HepG2 (cell line): ENCODE data around the gene BAHD1. TPM values are rescaled to one million over a fixed set of nuclear protein-coding genes. Genes with fewer than 3 reads are reported as not detected.

Experiments
- CCAR2 ChIP-seq: fragments of 200-400 bp; formaldehyde crosslinking; optimal IDR thresholded peaks from 2 replicates; pipeline ENCODE3; 2018; ENCODE audit warnings: low read depth, mild to moderate bottlenecking, low read length, moderate library complexity
- DPF2 ChIP-seq: sonication (generic); formaldehyde crosslinking; IDR thresholded peaks from 2 replicates; pipeline ENCODE4 v1.4.0; 2020; ENCODE audit warnings: mild to moderate bottlenecking, low read depth, missing genetic modification reagents, borderline replicate concordance
- ELF4 ChIP-seq: sonication (generic); formaldehyde crosslinking; IDR thresholded peaks from 2 replicates; pipeline ENCODE4 v1.5.0; 2020; ENCODE audit warnings: missing genetic modification reagents, mild to moderate bottlenecking, moderate library complexity, borderline replicate concordance
- GPN1 ChIP-seq: sonication (generic); formaldehyde crosslinking; IDR thresholded peaks from 2 replicates; pipeline ENCODE4 v1.5.1; 2020; ENCODE audit warnings: missing genetic modification reagents, borderline replicate concordance
- MBD4 ChIP-seq: IDR thresholded peaks from 2 replicates; pipeline ENCODE4 v1.6.1; 2012; ENCODE audit warnings: low read length, inconsistent platforms, borderline replicate concordance
- MYC ChIP-seq: sonication (generic); formaldehyde crosslinking; IDR thresholded peaks from 2 replicates; pipeline ENCODE4 v1.9.0; 2021; ENCODE audit warnings: missing genetic modification reagents, borderline replicate concordance
- NFKB2 ChIP-seq: sonication (generic); formaldehyde crosslinking; IDR thresholded peaks from 2 replicates; pipeline ENCODE4 v1.4.0; 2020; ENCODE audit warnings: missing genetic modification reagents, borderline replicate concordance
- ZNF10 ChIP-seq: sonication (generic); formaldehyde crosslinking; IDR thresholded peaks from 2 replicates; pipeline ENCODE4 v1.4.0; 2020; ENCODE audit warnings: mild to moderate bottlenecking, low read depth, missing genetic modification reagents, borderline replicate concordance
- ZNF567 ChIP-seq: sonication (generic); formaldehyde crosslinking; IDR thresholded peaks from 2 replicates; pipeline ENCODE4 v1.8.1; 2023; ENCODE audit warnings: mild to moderate bottlenecking, missing genetic modification reagents, borderline replicate concordance
- ZNF7 ChIP-seq: IDR thresholded peaks from 2 replicates; pipeline ENCODE4 v1.6.1; 2016; ENCODE audit warnings: missing biosample characterization, missing genetic modification reagents
- ZNF709 ChIP-seq: sonication (generic); formaldehyde crosslinking; IDR thresholded peaks from 2 replicates; pipeline ENCODE4 v1.5.0; 2020; ENCODE audit warnings: mild to moderate bottlenecking, missing genetic modification reagents
- ZNF75D ChIP-seq: sonication (generic); formaldehyde crosslinking; IDR thresholded peaks from 2 replicates; pipeline ENCODE4 v1.8.1; 2023; ENCODE audit warnings: missing genetic modification reagents, mild to moderate bottlenecking, borderline replicate concordance
- ZNF766 ChIP-seq: sonication (generic); formaldehyde crosslinking; IDR thresholded peaks from 2 replicates; pipeline ENCODE4 v1.5.0; 2020; ENCODE audit warnings: missing genetic modification reagents, borderline replicate concordance
- polyA plus RNA-seq, 8 experiments: library from polyadenylated mRNA; depleted of rRNA in 3 of 8; stranded (reverse) in 7 of 8; unstranded in 1 of 8; fragments of >200 nt; fragmentation: Illumina TruSeq in 4 of 8; extraction: Trizol in 4 of 8; gene quantifications; 2 replicates each; pipeline versions ENCODE4 v1.2.1 to v1.2.3, GENCODE V29; 2011 to 2016; ENCODE audit warnings: low read depth in 4 of 8, missing spikeins in 1 of 8, mixed read lengths in 1 of 8; ENCODE audit not compliant: insufficient read depth in 1 of 8
- total RNA-seq, 5 experiments: library from RNA; depleted of rRNA; stranded (reverse); fragments of >200 nt; fragmentation: Illumina TruSeq; extraction: Trizol; gene quantifications; 2 replicates each; pipeline ENCODE4 v1.2.3, GENCODE V29; 2016; ENCODE audit warnings: low read depth in 1 of 5
- TF ChIP-seq, protein P1 (sequence below): sonication (generic); formaldehyde crosslinking; IDR thresholded peaks from 2 replicates; pipeline ENCODE4 v1.5.1; 2020; ENCODE audit warnings: mild to moderate bottlenecking, missing genetic modification reagents, moderate library complexity
- TF ChIP-seq, protein P2 (sequence below): IDR thresholded peaks from 2 replicates; pipeline ENCODE4 v1.6.1; 2016; ENCODE audit warnings: mild to moderate bottlenecking, missing biosample characterization, missing genetic modification reagents
- TF ChIP-seq, protein P3 (sequence below): IDR thresholded peaks from 2 replicates; pipeline ENCODE4 v1.6.1; 2016; ENCODE audit warnings: low read depth, missing genetic modification reagents, missing compliant biosample characterization
- TF ChIP-seq, protein P4 (sequence below): sonication (generic); formaldehyde crosslinking; IDR thresholded peaks from 2 replicates; pipeline ENCODE4 v1.8.1; 2023; ENCODE audit warnings: missing genetic modification reagents, inconsistent platforms, borderline replicate concordance

Gene BAHD1
- total and polyA plus RNA-seq, 2 of the 13 experiments (the other 11 are each of a cell fraction or from before 2014, with no cell fraction given): 3.3 to 8.7 TPM

DNA sequence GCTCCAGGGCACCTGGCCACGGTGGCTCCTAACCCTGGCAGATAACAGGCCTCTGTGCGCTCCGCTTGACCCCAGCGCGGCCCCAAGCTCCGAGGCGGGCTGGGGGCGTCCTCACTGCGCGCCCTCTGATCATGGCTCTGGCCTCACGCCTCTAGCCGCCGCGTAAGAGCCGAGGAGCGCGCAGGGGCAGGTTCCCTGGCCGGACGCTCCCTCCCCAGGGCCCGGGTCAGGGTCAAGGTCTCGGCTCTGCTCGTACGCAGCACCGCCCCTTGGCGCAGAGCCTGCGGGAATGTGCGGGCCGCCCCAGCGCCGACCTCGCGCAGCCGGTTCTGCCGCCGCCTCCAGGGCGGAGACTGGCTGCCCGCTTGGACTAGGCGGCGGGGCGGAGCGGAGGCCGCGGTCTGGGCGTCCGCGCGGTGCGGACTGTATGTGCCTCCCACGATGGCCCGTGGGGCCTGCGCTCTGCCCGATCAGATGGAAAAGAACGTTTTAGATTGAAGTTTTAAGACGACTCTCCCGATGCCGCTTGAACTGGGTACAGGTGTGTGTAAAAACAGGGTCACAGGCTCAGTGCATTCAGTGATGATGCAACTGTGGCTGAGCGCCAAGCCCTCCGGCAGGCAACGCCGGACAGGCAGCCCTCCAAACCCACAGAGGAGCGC is 70.8 kb downstream of the BAHD1 start (continued):
- TF ChIP-seq ZNF709 (CRISPR knock-in tag) (no peak), ZNF7 (CRISPR knock-in tag) (no peak), MBD4 (no peak), CCAR2 (no peak), ZNF75D (CRISPR knock-in tag) (no peak), ZNF766 (CRISPR knock-in tag) (peak; percentile 74; the same call in 1 of the 2 replicates), ELF4 (CRISPR knock-in tag) (no peak), ZNF10 (no peak), DPF2 (peak; percentile 62; the same call in 1 of the 2 replicates), ZNF567 (CRISPR knock-in tag) (peak; percentile 94; the same call in 1 of the 2 replicates), GPN1 (no peak), MYC (CRISPR knock-in tag) (peak; percentile 73; the same call in 1 of the 2 replicates), NFKB2 (peak; percentile 73; the same call in 1 of the 2 replicates)
- TF ChIP-seq, protein P1, sequence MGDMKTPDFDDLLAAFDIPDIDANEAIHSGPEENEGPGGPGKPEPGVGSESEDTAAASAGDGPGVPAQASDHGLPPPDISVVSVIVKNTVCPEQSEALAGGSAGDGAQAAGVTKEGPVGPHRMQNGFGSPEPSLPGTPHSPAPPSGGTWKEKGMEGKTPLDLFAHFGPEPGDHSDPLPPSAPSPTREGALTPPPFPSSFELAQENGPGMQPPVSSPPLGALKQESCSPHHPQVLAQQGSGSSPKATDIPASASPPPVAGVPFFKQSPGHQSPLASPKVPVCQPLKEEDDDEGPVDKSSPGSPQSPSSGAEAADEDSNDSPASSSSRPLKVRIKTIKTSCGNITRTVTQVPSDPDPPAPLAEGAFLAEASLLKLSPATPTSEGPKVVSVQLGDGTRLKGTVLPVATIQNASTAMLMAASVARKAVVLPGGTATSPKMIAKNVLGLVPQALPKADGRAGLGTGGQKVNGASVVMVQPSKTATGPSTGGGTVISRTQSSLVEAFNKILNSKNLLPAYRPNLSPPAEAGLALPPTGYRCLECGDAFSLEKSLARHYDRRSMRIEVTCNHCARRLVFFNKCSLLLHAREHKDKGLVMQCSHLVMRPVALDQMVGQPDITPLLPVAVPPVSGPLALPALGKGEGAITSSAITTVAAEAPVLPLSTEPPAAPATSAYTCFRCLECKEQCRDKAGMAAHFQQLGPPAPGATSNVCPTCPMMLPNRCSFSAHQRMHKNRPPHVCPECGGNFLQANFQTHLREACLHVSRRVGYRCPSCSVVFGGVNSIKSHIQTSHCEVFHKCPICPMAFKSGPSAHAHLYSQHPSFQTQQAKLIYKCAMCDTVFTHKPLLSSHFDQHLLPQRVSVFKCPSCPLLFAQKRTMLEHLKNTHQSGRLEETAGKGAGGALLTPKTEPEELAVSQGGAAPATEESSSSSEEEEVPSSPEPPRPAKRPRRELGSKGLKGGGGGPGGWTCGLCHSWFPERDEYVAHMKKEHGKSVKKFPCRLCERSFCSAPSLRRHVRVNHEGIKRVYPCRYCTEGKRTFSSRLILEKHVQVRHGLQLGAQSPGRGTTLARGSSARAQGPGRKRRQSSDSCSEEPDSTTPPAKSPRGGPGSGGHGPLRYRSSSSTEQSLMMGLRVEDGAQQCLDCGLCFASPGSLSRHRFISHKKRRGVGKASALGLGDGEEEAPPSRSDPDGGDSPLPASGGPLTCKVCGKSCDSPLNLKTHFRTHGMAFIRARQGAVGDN (CRISPR knock-in tag): peak; percentile 93
- TF ChIP-seq, protein P2, sequence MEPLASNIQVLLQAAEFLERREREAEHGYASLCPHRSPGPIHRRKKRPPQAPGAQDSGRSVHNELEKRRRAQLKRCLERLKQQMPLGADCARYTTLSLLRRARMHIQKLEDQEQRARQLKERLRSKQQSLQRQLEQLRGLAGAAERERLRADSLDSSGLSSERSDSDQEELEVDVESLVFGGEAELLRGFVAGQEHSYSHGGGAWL (CRISPR knock-in tag): peak; percentile 76; the same call in 1 of the 2 replicates
- TF ChIP-seq, protein P3, sequence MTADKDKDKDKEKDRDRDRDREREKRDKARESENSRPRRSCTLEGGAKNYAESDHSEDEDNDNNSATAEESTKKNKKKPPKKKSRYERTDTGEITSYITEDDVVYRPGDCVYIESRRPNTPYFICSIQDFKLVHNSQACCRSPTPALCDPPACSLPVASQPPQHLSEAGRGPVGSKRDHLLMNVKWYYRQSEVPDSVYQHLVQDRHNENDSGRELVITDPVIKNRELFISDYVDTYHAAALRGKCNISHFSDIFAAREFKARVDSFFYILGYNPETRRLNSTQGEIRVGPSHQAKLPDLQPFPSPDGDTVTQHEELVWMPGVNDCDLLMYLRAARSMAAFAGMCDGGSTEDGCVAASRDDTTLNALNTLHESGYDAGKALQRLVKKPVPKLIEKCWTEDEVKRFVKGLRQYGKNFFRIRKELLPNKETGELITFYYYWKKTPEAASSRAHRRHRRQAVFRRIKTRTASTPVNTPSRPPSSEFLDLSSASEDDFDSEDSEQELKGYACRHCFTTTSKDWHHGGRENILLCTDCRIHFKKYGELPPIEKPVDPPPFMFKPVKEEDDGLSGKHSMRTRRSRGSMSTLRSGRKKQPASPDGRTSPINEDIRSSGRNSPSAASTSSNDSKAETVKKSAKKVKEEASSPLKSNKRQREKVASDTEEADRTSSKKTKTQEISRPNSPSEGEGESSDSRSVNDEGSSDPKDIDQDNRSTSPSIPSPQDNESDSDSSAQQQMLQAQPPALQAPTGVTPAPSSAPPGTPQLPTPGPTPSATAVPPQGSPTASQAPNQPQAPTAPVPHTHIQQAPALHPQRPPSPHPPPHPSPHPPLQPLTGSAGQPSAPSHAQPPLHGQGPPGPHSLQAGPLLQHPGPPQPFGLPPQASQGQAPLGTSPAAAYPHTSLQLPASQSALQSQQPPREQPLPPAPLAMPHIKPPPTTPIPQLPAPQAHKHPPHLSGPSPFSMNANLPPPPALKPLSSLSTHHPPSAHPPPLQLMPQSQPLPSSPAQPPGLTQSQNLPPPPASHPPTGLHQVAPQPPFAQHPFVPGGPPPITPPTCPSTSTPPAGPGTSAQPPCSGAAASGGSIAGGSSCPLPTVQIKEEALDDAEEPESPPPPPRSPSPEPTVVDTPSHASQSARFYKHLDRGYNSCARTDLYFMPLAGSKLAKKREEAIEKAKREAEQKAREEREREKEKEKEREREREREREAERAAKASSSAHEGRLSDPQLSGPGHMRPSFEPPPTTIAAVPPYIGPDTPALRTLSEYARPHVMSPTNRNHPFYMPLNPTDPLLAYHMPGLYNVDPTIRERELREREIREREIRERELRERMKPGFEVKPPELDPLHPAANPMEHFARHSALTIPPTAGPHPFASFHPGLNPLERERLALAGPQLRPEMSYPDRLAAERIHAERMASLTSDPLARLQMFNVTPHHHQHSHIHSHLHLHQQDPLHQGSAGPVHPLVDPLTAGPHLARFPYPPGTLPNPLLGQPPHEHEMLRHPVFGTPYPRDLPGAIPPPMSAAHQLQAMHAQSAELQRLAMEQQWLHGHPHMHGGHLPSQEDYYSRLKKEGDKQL (CRISPR knock-in tag): no peak
- TF ChIP-seq, protein P4, sequence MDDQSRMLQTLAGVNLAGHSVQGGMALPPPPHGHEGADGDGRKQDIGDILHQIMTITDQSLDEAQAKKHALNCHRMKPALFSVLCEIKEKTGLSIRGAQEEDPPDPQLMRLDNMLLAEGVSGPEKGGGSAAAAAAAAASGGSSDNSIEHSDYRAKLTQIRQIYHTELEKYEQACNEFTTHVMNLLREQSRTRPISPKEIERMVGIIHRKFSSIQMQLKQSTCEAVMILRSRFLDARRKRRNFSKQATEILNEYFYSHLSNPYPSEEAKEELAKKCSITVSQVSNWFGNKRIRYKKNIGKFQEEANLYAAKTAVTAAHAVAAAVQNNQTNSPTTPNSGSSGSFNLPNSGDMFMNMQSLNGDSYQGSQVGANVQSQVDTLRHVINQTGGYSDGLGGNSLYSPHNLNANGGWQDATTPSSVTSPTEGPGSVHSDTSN (CRISPR knock-in tag): no peak
